Amygdala (tissue), 56 donors: ENCODE results near the gene CD99.
"Not testable (repeated sequence)": the region's sequence is repeated elsewhere in the genome, so short reads cannot be mapped to it uniquely, and the experiment has no call there.

Experiments
- DNase-seq, 56 donors: peaks; one replicate each; lab custom pipeline; 2025; lab: John Stamatoyannopoulos, UW

Gene CD99

DNA sequence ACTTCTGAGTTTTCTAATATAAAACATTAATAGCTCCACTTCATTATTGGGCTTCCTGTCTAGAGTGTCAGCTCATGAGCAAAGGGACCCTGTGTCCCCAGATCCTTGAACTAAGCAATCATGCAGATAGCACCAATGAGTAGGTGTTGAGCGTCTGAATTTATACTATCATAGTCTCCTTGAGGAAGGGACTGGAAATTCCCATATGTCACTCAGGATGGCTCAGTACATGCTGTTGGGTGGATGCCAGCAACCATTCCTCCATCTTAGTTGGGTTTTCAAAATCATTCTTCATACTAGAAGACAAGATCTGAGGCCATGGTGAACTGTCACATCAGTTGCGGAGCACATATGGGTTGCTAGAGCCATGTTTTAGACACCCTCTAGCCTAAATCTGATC lies 27.7 kb downstream of the CD99 start:
- no peak for DNase-seq

DNA sequence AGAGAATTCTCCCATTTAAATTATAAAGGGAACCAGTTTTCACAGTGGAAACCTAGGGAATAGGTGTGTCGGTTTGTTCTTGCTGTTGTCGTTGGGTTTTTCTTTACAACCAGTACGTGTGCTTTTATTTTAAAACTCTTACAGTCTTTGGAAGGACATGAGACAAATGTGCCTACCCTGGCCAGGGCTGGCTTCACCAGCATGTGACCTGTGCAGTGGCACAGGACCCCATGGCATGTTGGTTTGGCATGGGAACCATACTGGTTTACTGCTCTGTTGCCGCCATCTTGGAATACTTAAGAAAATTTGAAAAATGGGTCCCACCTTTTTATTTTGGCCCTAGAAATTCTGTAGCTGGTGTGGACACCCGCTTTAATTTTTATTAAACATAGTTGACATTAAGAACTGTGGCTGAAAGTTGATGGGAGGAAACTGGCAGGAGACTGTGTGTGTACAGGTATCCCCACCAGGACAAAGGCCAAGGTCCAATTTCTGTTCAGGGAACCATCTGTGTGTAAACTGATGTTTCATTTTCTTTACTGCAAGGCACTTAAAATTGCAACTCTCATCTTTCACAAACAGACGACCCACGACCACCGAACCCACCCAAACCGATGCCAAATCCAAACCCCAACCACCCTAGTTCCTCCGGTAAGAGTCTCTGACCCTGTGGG lies 28.8 kb downstream of the CD99 start:
- no peak for DNase-seq

GRCh38 chrX:2723286-2723879 lies 32.3 kb downstream of the CD99 start:
- no peak for DNase-seq

GRCh38 chrX:2727264-2727663 lies 36.2 kb downstream of the CD99 start:
- DNase-seq, result not testable (repeated sequence)

DNA sequence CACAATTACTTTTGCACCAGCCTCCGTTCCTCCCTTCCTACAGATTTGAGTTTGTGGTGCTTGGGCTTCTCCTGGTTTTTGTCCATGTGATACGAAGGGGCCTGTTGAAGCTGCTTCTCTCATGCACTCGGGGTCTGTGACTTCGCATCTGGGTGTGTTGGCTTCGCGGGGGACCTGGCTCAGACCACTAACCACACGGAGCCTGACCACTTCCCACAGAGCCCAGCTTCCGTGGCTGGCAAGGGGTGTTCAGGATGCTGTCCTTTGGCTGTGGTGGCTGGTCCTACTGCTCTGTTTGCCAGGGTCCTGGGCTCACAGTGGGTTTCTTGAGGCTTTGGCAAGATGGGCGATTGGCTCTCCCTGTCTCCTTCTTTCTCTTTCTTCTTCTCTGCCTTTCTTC lies 41.0 kb downstream of the CD99 start:
- no peak for DNase-seq

GRCh38 chrX:2732649-2733048 lies 41.6 kb downstream of the CD99 start:
- DNase-seq, result no peak

GRCh38 chrX:2733286-2733685 lies 42.2 kb downstream of the CD99 start:
- DNase-seq, result no peak

DNA sequence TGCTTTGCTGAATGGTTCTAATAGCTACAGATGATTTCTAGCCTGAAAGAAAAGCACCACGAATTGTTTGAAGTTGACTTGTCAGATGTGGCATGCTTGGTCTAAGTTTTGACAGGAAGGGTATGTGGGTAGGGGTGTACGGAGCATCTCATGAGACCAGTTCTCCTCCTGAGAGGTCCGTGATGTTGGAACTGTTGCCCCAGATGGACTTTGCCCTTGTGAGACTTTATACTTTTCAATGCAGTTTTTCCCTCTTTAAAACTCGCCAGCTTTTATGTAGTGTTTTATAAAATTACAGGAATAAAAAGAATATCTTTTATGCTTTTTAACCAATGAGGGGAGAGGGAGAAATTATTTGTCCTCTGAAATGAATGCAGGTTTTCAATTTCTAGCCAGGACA lies 44.2 kb downstream of the CD99 start:
- no peak for DNase-seq

DNA sequence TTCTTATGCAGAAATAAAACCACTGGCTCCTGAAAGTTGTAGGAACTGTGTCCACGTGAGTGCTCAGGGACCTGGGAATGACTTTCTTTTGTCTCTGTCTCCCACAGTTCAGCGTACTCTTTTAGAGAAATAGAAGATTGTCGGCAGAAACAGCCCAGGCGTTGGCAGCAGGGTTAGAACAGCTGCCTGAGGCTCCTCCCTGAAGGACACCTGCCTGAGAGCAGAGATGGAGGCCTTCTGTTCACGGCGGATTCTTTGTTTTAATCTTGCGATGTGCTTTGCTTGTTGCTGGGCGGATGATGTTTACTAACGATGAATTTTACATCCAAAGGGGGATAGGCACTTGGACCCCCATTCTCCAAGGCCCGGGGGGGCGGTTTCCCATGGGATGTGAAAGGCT lies 49.6 kb downstream of the CD99 start:
- no peak for DNase-seq

- no peak for DNase-seq
Measured at GRCh38 chrX:2741386-2741785, 50.3 kb downstream of the CD99 start.

- DNase-seq, result not testable (repeated sequence)
Measured at GRCh38 chrX:2746250-2746649, 55.2 kb downstream of the CD99 start.

DNA sequence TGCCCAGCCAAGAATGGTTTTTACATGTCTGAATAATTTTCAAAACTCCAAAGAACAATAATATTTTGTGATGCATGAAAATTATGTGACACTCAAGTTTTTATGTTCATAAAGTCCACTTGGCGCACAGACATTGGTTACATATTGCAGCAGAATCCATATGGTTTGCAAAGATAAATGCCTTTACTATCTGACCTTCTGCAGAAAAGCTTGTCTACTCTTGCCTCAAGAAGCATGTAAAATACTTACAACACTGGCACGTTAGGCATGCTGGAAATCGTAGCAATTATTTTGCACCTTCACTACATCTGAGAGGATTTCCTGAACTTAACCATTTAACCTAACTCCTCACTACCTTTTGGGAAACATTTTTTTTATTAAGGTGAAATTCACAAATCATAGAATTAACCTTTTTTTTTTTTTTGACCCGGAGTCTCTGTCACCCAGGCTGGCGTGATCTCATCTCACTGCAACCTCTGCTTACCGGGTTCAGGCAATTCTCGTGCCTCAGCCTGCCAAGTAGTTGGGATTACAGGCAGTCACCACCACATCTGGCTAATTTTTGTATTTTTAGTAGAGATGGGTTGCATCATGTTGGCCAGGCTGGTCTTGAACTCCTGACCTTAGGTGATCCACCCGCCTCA lies 57.2 kb downstream of the CD99 start:
- no peak for DNase-seq

DNA sequence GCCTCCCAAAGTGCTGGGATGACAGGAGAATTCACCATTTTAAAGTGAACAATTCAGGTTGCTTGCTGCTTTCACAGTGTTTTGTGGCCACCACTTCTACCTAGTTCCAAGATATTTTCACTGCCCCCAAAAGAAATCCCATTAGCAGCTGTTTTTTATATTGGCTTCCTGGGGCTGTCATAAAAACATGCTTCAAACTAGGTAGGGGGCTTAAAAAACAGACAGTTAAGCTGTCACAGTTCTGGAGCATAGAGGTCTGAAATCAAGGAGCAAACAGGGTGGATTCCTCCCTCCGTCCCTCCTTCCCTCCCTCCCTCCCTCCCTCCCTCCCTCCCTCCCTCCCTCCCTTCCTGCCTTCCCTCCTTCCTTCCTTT lies 57.7 kb downstream of the CD99 start:
- no peak for DNase-seq

DNA sequence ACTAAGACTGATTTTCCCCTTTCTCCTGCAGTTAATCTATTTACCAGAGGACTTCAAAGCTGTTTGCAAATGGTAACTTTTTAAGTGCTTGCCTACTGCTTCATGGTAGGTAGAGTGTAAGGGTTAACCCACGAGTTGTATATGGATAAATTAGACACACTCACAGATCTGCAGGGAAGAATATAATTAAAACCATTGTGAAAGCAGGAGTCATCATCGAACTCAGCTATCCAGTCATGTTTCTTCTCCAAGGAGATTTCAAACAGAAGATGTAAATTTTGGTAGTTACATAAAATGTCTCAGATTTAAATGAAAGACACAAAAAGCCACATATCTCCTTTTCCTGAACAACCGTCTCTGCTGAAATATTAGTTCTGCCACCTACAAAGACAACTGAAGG lies 60.2 kb downstream of the CD99 start:
- DNase-seq, result no peak

DNA sequence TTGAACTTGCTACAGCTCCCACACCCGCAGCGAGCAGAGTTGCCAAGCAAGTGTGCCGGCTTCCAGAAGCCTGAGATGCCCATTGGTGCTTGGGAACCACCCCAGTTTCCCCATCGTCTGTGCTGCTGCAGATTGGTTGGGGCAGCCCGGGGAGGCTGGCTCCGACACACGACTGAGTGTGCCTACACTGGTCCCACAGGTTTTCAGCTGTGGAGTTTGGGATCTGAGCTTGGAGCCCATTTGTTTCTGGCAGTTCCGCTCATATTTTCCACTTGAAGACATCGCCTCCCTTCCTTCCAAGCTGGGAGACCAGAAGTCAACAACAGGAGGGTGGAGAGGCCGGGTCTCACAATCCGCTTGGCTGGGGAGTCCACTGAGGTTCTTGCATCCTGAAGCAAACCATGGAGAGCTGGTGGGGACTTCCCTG lies 60.8 kb downstream of the CD99 start, which contains the start of gene XG:
XG (plus strand) TSS at position 167 of the 427 bp plus-strand sequence; CDS start at position 402, 235 bp downstream.
- not testable (repeated sequence) for DNase-seq

DNA sequence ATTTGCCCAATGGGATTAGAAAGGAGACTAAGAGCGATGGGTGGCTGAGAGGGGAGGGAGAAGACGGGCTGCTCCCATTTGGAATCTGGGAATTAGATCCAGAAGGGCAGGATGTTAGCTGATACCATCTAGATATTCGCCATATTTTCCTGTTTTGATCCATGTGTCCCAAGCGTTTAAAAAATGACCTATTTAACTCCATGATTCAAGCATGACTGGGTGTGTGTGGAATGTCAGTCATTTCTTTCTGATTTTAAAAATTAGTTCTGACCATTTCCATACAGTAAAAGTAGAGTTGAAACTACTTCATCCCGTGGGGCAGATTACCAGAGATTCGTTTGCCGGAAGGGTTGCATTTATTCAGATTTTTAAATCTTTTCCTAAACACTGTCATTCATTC lies 61.3 kb downstream of the CD99 start:
- not testable (repeated sequence) for DNase-seq

- DNase-seq, result not testable (repeated sequence)
Measured at GRCh38 chrX:2755163-2755715, 64.1 kb downstream of the CD99 start.

GRCh38 chrX:2756548-2756947 lies 65.5 kb downstream of the CD99 start:
- DNase-seq, result no peak

DNA sequence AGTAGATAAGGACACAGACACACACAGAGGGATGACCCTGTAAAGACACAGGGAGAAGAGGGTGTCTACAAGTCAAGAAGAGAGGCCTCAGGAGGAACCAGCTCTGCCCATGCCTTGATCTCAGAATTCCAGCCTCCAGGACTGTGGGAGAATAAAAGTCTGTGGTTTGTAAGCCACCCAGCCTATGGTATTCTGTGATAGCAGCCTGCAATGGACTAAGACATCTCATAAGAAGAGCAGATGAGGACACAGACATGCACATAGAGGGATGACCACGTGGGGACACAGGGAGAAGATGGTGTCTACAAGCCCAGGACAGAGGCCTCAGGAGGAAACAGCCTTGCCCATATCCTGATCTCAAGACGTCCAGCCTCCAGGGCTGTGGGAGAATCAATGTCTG lies 70.2 kb downstream of the CD99 start:
- no peak for DNase-seq

- DNase-seq, result not testable (repeated sequence)
Measured at GRCh38 chrX:2762671-2763070, 71.6 kb downstream of the CD99 start.

DNA sequence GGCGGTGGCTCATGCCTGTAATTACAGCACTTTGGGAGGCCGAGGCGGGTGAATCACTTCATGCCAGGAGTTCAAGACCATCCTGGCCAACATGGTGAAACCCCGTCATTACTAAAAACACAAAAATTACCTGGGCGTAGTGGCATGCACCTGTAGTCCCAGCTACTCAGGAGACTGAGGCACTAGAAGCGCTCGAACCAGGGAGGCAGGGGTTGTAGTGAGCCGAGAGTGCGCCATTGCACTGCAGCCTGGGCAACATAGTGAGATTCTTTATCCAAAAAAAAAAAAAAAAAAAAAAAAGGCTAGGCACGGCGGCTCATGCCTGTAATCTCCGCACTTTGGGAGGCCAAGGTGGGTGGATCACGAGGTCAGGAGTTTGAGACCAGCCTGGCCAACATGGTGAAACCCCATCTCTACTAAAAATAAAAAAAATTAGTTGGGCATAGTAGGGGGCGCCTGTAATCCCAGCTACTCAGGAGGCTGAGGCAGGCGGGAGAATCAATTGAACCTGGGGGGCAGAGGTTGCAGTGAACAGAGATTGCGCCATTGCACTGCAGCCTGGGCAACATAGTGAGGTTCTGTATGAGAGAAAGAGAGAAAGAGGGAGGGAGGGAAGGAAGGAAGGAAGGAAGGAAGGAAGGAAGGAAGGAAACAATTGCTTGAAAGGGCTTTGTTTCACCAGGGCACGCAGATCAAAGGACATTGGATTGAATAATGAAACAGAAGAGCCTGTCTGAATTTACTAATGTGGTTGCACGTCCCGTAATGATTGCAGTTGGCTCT lies 73.9 kb downstream of the CD99 start:
- not testable (repeated sequence) for DNase-seq
